Adrenal gland (tissue), 12 donors: ENCODE results near the gene B3GALT6. TPM values are rescaled to one million over a fixed set of nuclear protein-coding genes. Genes with fewer than 3 reads are reported as not detected.

Experiments
- DNase-seq, 7 donors: peaks; one replicate each; pipeline ENCODE4 v3.0.0-alpha.2; 2019 to 2020
- H3K27ac ChIP-seq, 5 donors: fragments of 200-600 bp; sonication (generic) in 4 of 5; 1 replicate in 3 of 5; 2 replicates in 2 of 5; pipeline versions ENCODE4 v1.5.1 to v1.8.0; 2016 to 2020; ENCODE audit warnings: mild to moderate bottlenecking in 1 of 5
- H3K27me3 ChIP-seq: fragments of 200-600 bp; 2 replicates; pipeline ENCODE4 v1.8.0; 2021
- H3K36me3 ChIP-seq, 2 donors: fragments of 200-600 bp; replicated peaks in 1 of 2; 1 replicate in 1 of 2; 2 replicates in 1 of 2; pipeline versions ENCODE4 v1.5.1 to v1.8.0; 2018 to 2022
- H3K4me1 ChIP-seq, 2 donors: fragments of 200-600 bp; replicated peaks in 1 of 2; 1 replicate in 1 of 2; 2 replicates in 1 of 2; pipeline versions ENCODE4 v1.5.1 to v1.8.0; 2018 to 2021
- H3K4me3 ChIP-seq, 4 donors: fragments of 200-600 bp; sonication (generic) in 3 of 4; one replicate each; pipeline ENCODE4 v1.5.1; 2016 to 2018
- H3K9me3 ChIP-seq, 3 donors: fragments of 200-600 bp; sonication (generic) in 1 of 3; replicated peaks in 1 of 3; 1 replicate in 2 of 3; 2 replicates in 1 of 3; pipeline versions ENCODE4 v1.5.1 to v1.8.0; 2016 to 2021
- CTCF ChIP-seq, 6 experiments: fragments of 450-650 bp in 4 of 6; fragments of 200-600 bp in 2 of 6; sonication (generic) in 1 of 6; IDR thresholded peaks; 1 replicate in 5 of 6; 2 replicates in 1 of 6; pipeline versions ENCODE4 v1.5.1 to v1.8.0; 2016 to 2021; ENCODE audit warnings: antibody characterized with exemption in 6 of 6, mild to moderate bottlenecking in 2 of 6, moderate library complexity in 1 of 6
- POLR2A ChIP-seq, 2 donors: fragments of 450-650 bp; IDR thresholded peaks; one replicate each; pipeline ENCODE4 v1.6.1; 2017; ENCODE audit warnings: antibody characterized with exemption in 2 of 2, mild to moderate bottlenecking in 2 of 2, moderate library complexity in 1 of 2
- WGBS, 4 donors: extraction: QIAGEN DNeasy Blood & Tissue Kit in 2 of 4; methylation state at CpG; one replicate each; pipeline versions ENCODE4 v1.1.5 to v1.1.7; 2013 to 2017; 5-methylcytosine and 5-hydroxymethylcytosine counted together
- intact Hi-C, 2 donors: fragments of 100-400 bp; cut with DNase I; formaldehyde crosslinking; loops; one replicate each; pipeline versions ENCODE4 v1.14.1 to v1.15.0; 2022 to 2023
- polyA plus RNA-seq, 3 donors: library from polyadenylated mRNA; stranded (reverse); fragments of 200-250 nt in 2 of 3; fragments of 350-450 nt in 1 of 3; fragmentation: Illumina TruSeq in 1 of 3; extraction: RNeasy Lipid Tissue Mini Kit (QIAGEN cat#74804) in 1 of 3; gene quantifications; one replicate each; pipeline ENCODE4 v1.2.3, GENCODE V29; 2013 to 2014
- total RNA-seq, 9 donors: library from RNA; depleted of rRNA in 4 of 9; stranded (reverse); fragments of >200 nt in 4 of 9; fragments of 120-200 nt in 1 of 9; fragmentation: NEBNext Ultra II Directional in 1 of 9; extraction: Animal tissue kit (Norgen Biotek cat#: 25700) in 1 of 9; gene quantifications; one replicate each; pipeline versions ENCODE4 v1.1.0 to v1.2.4, GENCODE V29; 2013 to 2023
- donor health status: healthy with polysubstance abuse.
- donor health status: Bipolar disorder and iron deficiency.
- donor health status: DM: yes; HTN: yes; CAD: no.
- donor health status: DM: no; HTN: no; CAD: no.
- donor health status: DM: no; HTN: no; CAD: no.
- donor health status: DM: yes; HTN: yes; CAD: no.

The B3GALT6 gene
- total and polyA plus RNA-seq, 12 donors, result 7.2 to 39.4 (median 16.7) TPM

DNA sequence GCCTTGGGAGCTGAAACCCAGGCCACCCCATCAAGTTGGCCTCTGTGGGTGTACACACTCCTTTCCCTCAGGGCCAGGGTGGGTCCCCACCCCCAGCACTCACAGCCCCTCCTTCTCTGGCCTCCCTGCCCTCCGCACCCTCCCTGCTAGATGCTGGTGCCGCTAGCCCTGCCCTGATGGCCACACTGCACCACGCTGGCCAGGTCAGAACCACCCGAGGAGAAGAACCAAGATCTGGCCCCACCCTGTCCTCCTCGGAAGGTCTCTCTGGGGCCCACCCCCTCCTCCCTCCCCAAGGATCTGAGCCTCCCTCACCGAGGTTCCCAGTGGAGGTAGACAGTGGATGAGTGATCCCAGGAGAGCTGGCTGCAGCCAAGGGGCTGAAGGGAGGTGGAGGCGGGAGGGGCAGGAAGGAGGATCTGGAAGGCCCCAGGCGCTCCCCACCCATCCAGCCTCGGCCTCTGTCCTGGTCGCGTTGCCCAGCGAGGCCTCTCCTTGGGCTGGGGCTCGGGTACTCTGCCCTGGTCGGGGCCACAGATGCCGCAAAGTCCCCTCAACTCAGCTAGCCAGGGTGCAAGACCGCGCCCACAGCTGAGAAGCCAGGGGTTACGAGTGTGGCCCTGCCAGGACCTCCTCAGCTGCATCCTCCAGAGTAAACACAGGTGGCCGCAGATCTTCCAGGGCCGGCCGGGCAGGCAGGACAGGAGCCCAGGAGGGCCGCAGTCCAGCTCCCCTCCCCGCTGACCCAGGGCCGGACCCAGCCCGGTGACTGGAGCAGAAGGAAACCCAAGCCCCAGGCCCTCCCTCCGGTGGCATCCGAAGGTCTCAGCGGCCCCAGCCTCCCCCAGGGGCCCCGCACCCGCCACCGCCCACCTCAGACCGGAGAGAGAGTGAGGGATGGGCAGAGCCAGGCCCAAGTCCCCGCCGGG, 5.2 kb downstream of the B3GALT6 start:
- no peak for DNase-seq
- TF ChIP-seq CTCF (IDR thresholded peaks at IDR 0.05) (no peak), POLR2A (IDR thresholded peaks at IDR 0.05) (no peak)
- Histone ChIP-seq H3K4me1 (peaks cover 6 to 11% of the 10 kb centered on the region in 2 donors), H3K27me3 (peaks cover 7% of the 10 kb centered on the region), H3K9me3 (no peaks in the 10 kb centered on the region), H3K36me3 (no peaks in the 10 kb centered on the region), H3K27ac (no peak overlapping the region), H3K4me3 (no peak overlapping the region)
- WGBS, 4 donors, result 23 to 61% (median 38%) methylated on average over 4 to 34 of the region's 34 CpGs
- intact Hi-C loops, result no loop called here

- Histone ChIP-seq H3K27me3 (peaks cover 7% of the 10 kb centered on the region), H3K4me1 (peaks cover 0 to 4% of the 10 kb centered on the region in 2 donors), H3K4me3 (no peak overlapping the region), H3K36me3 (no peaks in the 10 kb centered on the region), H3K27ac (no peak overlapping the region), H3K9me3 (no peaks in the 10 kb centered on the region)
- 40 to 57% (median 48%) methylated on average over 16 to 48 of the region's 48 CpGs for WGBS, 4 donors
- intact Hi-C loops, result no loop called here
- DNase-seq, result no peak
- TF ChIP-seq POLR2A (IDR thresholded peaks at IDR 0.05) (no peak), CTCF (IDR thresholded peaks at IDR 0.05) (no peak)
These were observed 6.1 kb downstream of the B3GALT6 start for GRCh38 chr1:1237874-1238701.

DNA sequence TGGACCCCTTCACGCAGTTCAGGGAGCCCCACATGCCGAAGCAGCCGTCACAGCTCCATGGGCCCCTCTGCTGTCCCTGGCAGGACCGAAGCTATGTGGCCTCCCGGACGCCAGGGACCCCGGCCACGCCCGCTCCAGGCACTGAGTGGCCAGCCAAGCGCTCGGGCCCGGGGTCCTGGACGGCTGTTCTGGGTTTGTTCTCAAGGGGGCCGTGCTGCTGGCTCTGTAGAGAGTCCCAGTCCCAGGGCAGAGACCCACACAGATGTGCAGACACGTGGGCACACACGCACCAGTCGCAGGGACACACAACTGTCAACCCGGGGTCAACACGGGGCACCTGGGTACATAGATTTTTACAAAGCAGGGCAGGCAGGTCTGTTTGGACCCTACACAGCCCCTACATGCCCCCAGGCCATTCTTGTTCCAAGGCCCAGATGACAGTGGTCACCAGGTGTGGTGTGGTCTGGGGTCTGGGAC, 6.7 kb downstream of the B3GALT6 start:
- WGBS, 4 donors, result 71 to 91% (median 79%) methylated on average over 6 to 19 of the region's 19 CpGs
- H3K9me3 ChIP-seq, result no peaks in the 10 kb centered on the region
- no peak for DNase-seq
- intact Hi-C loops, result no loop called here
- no peak overlapping the region for H3K4me3 ChIP-seq
- no peaks in the 10 kb centered on the region for H3K4me1 ChIP-seq
- H3K36me3 ChIP-seq, result no peaks in the 10 kb centered on the region
- peaks cover 7% of the 10 kb centered on the region for H3K27me3 ChIP-seq
- TF ChIP-seq CTCF (IDR thresholded peaks at IDR 0.05), result no peak
- no peak for TF ChIP-seq POLR2A (IDR thresholded peaks at IDR 0.05)
- no peak overlapping the region for H3K27ac ChIP-seq

GRCh38 chr1:1239227-1239613, 7.2 kb downstream of the B3GALT6 start:
- TF ChIP-seq CTCF (IDR thresholded peaks at IDR 0.05) (no peak), POLR2A (IDR thresholded peaks at IDR 0.05) (no peak)
- no peaks in the 10 kb centered on the region for H3K4me1 ChIP-seq
- no peak for DNase-seq
- no peak overlapping the region for H3K4me3 ChIP-seq
- intact Hi-C loops, result no loop called here
- no peaks in the 10 kb centered on the region for H3K36me3 ChIP-seq
- peaks cover 7% of the 10 kb centered on the region for H3K27me3 ChIP-seq
- 69 to 79% (median 77%) methylated on average over 5 to 15 of the region's 15 CpGs; no CpG with 5 or more reads in 1 of the 4 donors for WGBS, 4 donors
- no peaks in the 10 kb centered on the region for H3K9me3 ChIP-seq
- no peak overlapping the region for H3K27ac ChIP-seq
